SK-N-MC (cell line): Measurements from ENCODE around the gene BIK.
A peak's percentile ranks its signal among the peaks of the same experiment; 100 is the strongest.
"Not testable (repeated sequence)": the region's sequence is repeated elsewhere in the genome, so short reads cannot be mapped to it uniquely, and the experiment has no call there.

ENCODE experiments used
- DNase-seq: peaks from one replicate; pipeline ENCODE4 v3.0.0-alpha.2; 2011; ENCODE audit warnings: low read depth, low spot score
- H3K27ac ChIP-seq: fragments of 200-600 bp; sonication (generic); 2 replicates; pipeline ENCODE4 v1.5.1; 2016; ENCODE audit warnings: mixed run types
- H3K36me3 ChIP-seq: fragments of 200-600 bp; sonication (generic); 2 replicates; pipeline ENCODE4 v1.6.1; 2017; ENCODE audit warnings: antibody characterized with exemption, low read length, mixed read lengths; ENCODE audit not compliant: insufficient read depth
- H3K4me3 ChIP-seq: fragments of 200-600 bp; sonication (generic); 2 replicates; pipeline ENCODE4 v1.5.1; 2016
- H3K9ac ChIP-seq: fragments of 200-600 bp; sonication (generic); 2 replicates; pipeline ENCODE4 v1.8.0; 2017; ENCODE audit warnings: mixed run types, mixed read lengths; ENCODE audit not compliant: insufficient read length
- H3K9me3 ChIP-seq: fragments of 200-600 bp; sonication (generic); 2 replicates; pipeline ENCODE4 v1.6.1; 2017; ENCODE audit warnings: low read depth, mild to moderate bottlenecking, antibody characterized with exemption, low read length, moderate library complexity, mixed read lengths
- EZH2 ChIP-seq: fragments of 200-600 bp; sonication (generic); IDR thresholded peaks from one replicate; pipeline ENCODE4 v1.6.1; 2017; ENCODE audit warnings: antibody characterized with exemption
- FOXP2 ChIP-seq: optimal IDR thresholded peaks from 2 replicates; pipeline ENCODE3; 2011; ENCODE audit warnings: mild to moderate bottlenecking, moderate library complexity; ENCODE audit not compliant: insufficient read depth; ENCODE audit errors: extremely low read length, control extremely low read depth
- POLR2AphosphoS5 ChIP-seq: IDR thresholded peaks from 2 replicates; pipeline ENCODE4 v1.6.1; 2012; ENCODE audit warnings: mild to moderate bottlenecking, low read depth, low read length, borderline replicate concordance

The BIK gene

GRCh38 chr22:43136255-43136654 lies 25.7 kb downstream of the BIK start:
- no peak overlapping the region for H3K9ac ChIP-seq
- TF ChIP-seq POLR2AphosphoS5, result no peak
- TF ChIP-seq FOXP2, result no peak
- no peak overlapping the region for H3K27ac ChIP-seq

DNA sequence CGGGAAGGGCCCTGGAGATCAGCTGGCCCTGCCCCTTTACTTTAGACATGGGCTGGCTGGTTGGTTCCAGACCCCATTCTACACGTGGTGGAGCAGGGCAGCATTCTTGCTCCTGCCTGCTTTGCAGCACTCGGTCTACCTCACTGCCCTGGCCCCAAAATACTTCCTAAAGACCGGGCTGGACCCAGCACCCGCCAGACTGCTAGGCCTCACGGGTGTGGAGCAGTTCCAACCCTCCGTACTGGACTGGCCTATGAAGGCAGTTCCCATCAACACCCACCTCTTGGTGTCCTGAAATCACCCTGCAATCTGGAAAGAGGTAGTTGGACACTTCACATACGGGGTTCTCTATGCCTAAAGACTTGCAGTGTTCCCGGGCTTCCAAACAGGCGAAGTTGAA lies 26.3 kb downstream of the BIK start:
- no peak for DNase-seq
- H3K36me3 ChIP-seq, result peaks cover 79% of the 10 kb centered on the region; the same call in 1 of the 2 replicates
- no peak overlapping the region for H3K27ac ChIP-seq
- no peak overlapping the region for H3K4me3 ChIP-seq
- no peak overlapping the region for H3K9ac ChIP-seq
- no peaks in the 10 kb centered on the region for H3K9me3 ChIP-seq
- no peak for TF ChIP-seq POLR2AphosphoS5
- TF ChIP-seq FOXP2, result no peak
- TF ChIP-seq EZH2, result no peak

More at GRCh38 chr22:43136255-43136654, 25.7 kb downstream of the BIK start:
- Histone ChIP-seq H3K4me3 (no peak overlapping the region), H3K9me3 (no peaks in the 10 kb centered on the region), H3K36me3 (peaks cover 77% of the 10 kb centered on the region; the same call in 1 of the 2 replicates)
- DNase-seq, result no peak

DNA sequence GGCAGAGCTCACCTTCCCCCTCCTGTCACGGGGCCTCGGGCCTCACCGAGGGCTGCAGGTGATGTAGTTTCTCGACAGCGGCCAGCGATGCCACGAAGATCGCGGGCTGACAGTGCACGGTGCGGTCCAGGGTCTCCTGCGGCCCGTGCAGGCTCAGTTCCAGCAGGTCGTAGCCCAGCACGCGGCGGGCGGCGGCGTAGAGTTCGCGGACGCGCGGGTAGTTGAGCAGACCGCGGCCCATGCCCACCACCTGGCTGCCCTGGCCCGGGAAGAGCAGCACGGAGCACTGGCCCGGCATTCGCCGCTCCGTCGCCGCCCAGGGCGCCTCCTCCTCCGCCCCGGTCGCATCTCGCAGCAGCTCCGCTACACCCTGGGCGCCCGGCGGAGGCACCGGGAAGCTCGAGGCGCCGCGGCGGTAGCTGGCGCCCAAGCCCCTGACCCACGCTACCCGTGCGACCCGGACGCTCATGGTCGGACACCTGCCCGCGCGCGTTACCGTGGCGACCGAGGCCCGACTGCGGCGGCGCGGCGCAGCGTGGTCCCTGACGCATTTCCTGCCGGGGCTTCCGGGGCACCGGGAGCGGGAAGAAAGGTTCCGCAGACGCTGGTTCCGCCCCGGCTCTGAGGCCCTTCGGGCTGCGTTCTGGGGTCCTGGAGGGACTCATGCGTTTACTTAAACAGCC lies 32.5 kb downstream of the BIK start, which contains the start of gene MCAT:
TSS of gene MCAT (minus strand) at position 519 of the 683 bp plus-strand sequence. CDS start at position 469, 50 bp downstream.
- peak; percentile 84 for TF ChIP-seq POLR2AphosphoS5
- TF ChIP-seq FOXP2, result peak; percentile 81
- no peak for TF ChIP-seq EZH2
- DNase-seq, result no peak
- H3K27ac ChIP-seq, result peak within 1 kb of the TSS; percentile 86

GRCh38 chr22:43144949-43145348 lies 34.4 kb downstream of the BIK start:
- Histone ChIP-seq H3K4me3 (no peak overlapping the region), H3K9ac (no peak overlapping the region), H3K9me3 (no peaks in the 10 kb centered on the region), H3K36me3 (peaks cover 14% of the 10 kb centered on the region; the same call in 1 of the 2 replicates), H3K27ac (no peak overlapping the region)
- DNase-seq, result no peak
- TF ChIP-seq EZH2, result no peak
- no peak for TF ChIP-seq POLR2AphosphoS5
- no peak for TF ChIP-seq FOXP2

More for the DNA sequence above, 32.5 kb downstream of the BIK start, which contains the start of gene MCAT:
- peaks cover 32% of the 10 kb centered on the region; the same call in 1 of the 2 replicates for H3K36me3 ChIP-seq
- peak within 1 kb of the TSS; percentile 83 for H3K9ac ChIP-seq
- no peaks in the 10 kb centered on the region for H3K9me3 ChIP-seq
- H3K4me3 ChIP-seq, result peak within 1 kb of the TSS; percentile 95

GRCh38 chr22:43145371-43145770 lies 34.8 kb downstream of the BIK start:
- not testable (repeated sequence) for H3K4me3 ChIP-seq, H3K27ac ChIP-seq, DNase-seq, H3K9ac ChIP-seq, H3K9me3 ChIP-seq
- H3K36me3 ChIP-seq, result peaks cover 10% of the 10 kb centered on the region; the same call in 1 of the 2 replicates

GRCh38 chr22:43146332-43146731 lies 35.8 kb downstream of the BIK start:
- H3K36me3 ChIP-seq, H3K4me3 ChIP-seq, H3K9me3 ChIP-seq, H3K27ac ChIP-seq, DNase-seq, H3K9ac ChIP-seq: not testable (repeated sequence)

DNA sequence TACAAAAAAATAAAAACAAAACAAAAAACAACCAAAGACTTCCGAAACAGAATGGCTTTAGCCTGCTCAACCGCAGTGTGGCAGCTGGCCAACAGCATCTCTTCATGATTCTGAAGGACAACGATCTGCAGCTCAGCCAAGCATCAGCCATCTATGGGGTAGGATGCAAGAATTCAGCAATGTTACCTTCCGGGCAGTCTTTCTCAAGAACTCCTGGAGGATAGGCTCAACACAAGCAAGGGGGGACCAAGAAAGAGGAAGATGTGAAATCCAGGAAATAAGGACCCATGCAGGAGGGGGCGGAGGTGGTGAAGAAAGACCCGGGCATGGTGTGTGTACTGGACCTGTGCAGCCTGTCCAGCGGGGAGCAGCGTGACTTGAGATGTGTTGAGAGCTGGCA lies 37.3 kb downstream of the BIK start:
- TF ChIP-seq EZH2, result no peak
- no peak for TF ChIP-seq POLR2AphosphoS5
- no peak for TF ChIP-seq FOXP2
- Histone ChIP-seq H3K27ac (no peak overlapping the region), H3K9ac (no peak overlapping the region), H3K9me3 (no peaks in the 10 kb centered on the region), H3K36me3 (no peaks in the 10 kb centered on the region), H3K4me3 (no peak overlapping the region)
- DNase-seq, result no peak

DNA sequence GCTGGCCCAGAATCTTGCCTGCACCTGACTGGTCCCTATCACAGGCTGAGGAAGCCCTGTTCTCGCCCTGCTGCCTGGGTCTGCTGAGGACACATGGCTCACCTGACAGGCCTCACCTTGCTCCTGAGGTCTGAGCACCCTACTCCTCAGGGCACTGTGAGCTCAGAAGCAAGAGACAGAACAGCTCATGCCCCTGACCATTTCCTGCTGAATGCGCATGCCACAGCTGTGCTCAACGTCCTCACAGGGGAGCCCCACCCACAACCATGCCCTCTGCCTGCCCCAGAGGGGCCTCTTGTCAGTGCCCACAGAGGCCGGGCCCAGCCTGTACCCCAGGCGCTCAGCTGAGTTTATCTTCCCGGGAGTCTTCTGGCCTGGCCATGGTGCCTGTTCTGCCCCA lies 38.0 kb downstream of the BIK start:
- H3K9ac ChIP-seq, result no peak overlapping the region
- H3K36me3 ChIP-seq, result no peaks in the 10 kb centered on the region
- TF ChIP-seq FOXP2 (no peak), EZH2 (no peak), POLR2AphosphoS5 (no peak)
- H3K9me3 ChIP-seq, result no peaks in the 10 kb centered on the region
- no peak for DNase-seq
- H3K27ac ChIP-seq, result no peak overlapping the region
- H3K4me3 ChIP-seq, result no peak overlapping the region

DNA sequence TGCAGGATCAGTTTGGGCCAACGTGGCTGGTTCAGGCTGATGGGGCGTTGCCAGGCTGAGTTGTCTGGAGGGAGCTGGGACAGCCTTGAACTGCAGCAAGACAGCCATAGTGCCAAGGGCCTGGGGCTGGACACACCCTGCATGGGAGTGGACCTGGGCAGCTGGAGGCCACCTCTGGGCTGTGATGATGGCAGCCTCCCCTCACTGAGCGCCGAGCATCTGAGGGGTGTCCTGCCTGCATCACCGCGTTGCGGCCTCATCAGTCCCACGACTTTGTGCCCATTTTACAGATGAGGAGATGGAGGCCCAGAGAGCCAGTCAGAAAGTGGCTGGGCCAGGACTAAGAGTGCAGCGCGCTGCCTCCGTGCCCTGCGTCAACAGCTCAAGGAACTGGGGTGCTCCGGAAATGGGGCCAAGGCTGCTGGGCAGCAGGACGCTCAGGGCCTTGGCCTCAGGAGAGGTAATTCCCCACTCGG lies 40.2 kb downstream of the BIK start:
- Histone ChIP-seq H3K36me3 (no peaks in the 10 kb centered on the region; the same call in 1 of the 2 replicates), H3K9me3 (no peaks in the 10 kb centered on the region), H3K27ac (no peak overlapping the region), H3K4me3 (peak overlapping the region; percentile 94), H3K9ac (no peak overlapping the region)
- no peak for TF ChIP-seq FOXP2
- no peak for TF ChIP-seq POLR2AphosphoS5
- no peak for TF ChIP-seq EZH2
- DNase-seq, result no peak
